ENCODE measurements around the gene LRRC28.
A peak's percentile ranks its signal among the peaks of the same experiment; 100 is the strongest.
"Not testable (repeated sequence)": the region's sequence is repeated elsewhere in the genome, so short reads cannot be mapped to it uniquely, and the experiment has no call there.

Gene LRRC28

GRCh38 chr15:99213187-99213811 is 38.0 kb upstream of the LRRC28 start:
- H3K27me3 ChIP-seq (ENCODE audit: insufficient read depth, insufficient read length): no peaks in the 10 kb centered on the region
- H3K36me3 ChIP-seq (ENCODE audit: insufficient read depth, insufficient read length, low read length): peaks cover 32% of the 10 kb centered on the region
- peak; percentile 36 for DNase-seq (ENCODE audit: low read depth, low spot score)
- H3K9ac ChIP-seq (ENCODE audit: insufficient read length, low read depth): no peak overlapping the region
- H3K9me3 ChIP-seq (ENCODE audit: insufficient read depth, low read length): no peaks in the 10 kb centered on the region
- H3K4me3 ChIP-seq (ENCODE audit: insufficient read length, low read depth): no peak overlapping the region
- H3K4me1 ChIP-seq (ENCODE audit: insufficient read depth, insufficient read length): peaks cover 5% of the 10 kb centered on the region
- TF ChIP-seq SUZ12 (IDR thresholded peaks at IDR 0.05; ENCODE audit: extremely low read depth, insufficient read depth, insufficient read length) (no peak), YY1 (IDR thresholded peaks at IDR 0.05; ENCODE audit: insufficient read depth, insufficient read length) (no peak), ZNF274 (IDR thresholded peaks at IDR 0.05; ENCODE audit: low read depth, low read length) (no peak)

GRCh38 chr15:99224372-99225214 is 26.7 kb upstream of the LRRC28 start:
- Histone ChIP-seq H3K4me1 (ENCODE audit: insufficient read depth, insufficient read length) (peaks cover 4% of the 10 kb centered on the region), H3K4me3 (ENCODE audit: insufficient read length, low read depth) (no peak overlapping the region), H3K27me3 (ENCODE audit: insufficient read depth, insufficient read length) (no peaks in the 10 kb centered on the region), H3K9ac (ENCODE audit: insufficient read length, low read depth) (no peak overlapping the region), H3K36me3 (ENCODE audit: insufficient read depth, insufficient read length, low read length) (peaks cover 72% of the 10 kb centered on the region), H3K9me3 (ENCODE audit: insufficient read depth, low read length) (no peaks in the 10 kb centered on the region)
- TF ChIP-seq SUZ12 (IDR thresholded peaks at IDR 0.05; ENCODE audit: extremely low read depth, insufficient read depth, insufficient read length) (no peak), YY1 (IDR thresholded peaks at IDR 0.05; ENCODE audit: insufficient read depth, insufficient read length) (no peak), ZNF274 (IDR thresholded peaks at IDR 0.05; ENCODE audit: low read depth, low read length) (no peak)
- no peak for DNase-seq (ENCODE audit: low read depth, low spot score)

GRCh38 chr15:99226802-99227201 is 24.5 kb upstream of the LRRC28 start:
- DNase-seq (ENCODE audit: low read depth, low spot score): no peak
- H3K36me3 ChIP-seq (ENCODE audit: insufficient read depth, insufficient read length, low read length): peaks cover 51% of the 10 kb centered on the region
- H3K4me1 ChIP-seq (ENCODE audit: insufficient read depth, insufficient read length): peaks cover 4% of the 10 kb centered on the region
- TF ChIP-seq YY1 (IDR thresholded peaks at IDR 0.05; ENCODE audit: insufficient read depth, insufficient read length): no peak
- TF ChIP-seq ZNF274 (IDR thresholded peaks at IDR 0.05; ENCODE audit: low read depth, low read length): no peak
- no peak for TF ChIP-seq SUZ12 (IDR thresholded peaks at IDR 0.05; ENCODE audit: extremely low read depth, insufficient read depth, insufficient read length)
- no peaks in the 10 kb centered on the region for H3K9me3 ChIP-seq (ENCODE audit: insufficient read depth, low read length)
- H3K4me3 ChIP-seq (ENCODE audit: insufficient read length, low read depth): no peak overlapping the region
- H3K27me3 ChIP-seq (ENCODE audit: insufficient read depth, insufficient read length): no peaks in the 10 kb centered on the region
- H3K9ac ChIP-seq (ENCODE audit: insufficient read length, low read depth): no peak overlapping the region

GRCh38 chr15:99228120-99228770 is 23.0 kb upstream of the LRRC28 start:
- no peak for DNase-seq (ENCODE audit: low read depth, low spot score)
- Histone ChIP-seq H3K9me3 (ENCODE audit: insufficient read depth, low read length) (0 out of 2 replicates have a peak, but pooled peaks cover 6% of the 10 kb centered on the region), H3K4me3 (ENCODE audit: insufficient read length, low read depth) (no peak overlapping the region), H3K27me3 (ENCODE audit: insufficient read depth, insufficient read length) (no peaks in the 10 kb centered on the region), H3K4me1 (ENCODE audit: insufficient read depth, insufficient read length) (peaks cover 4% of the 10 kb centered on the region), H3K9ac (ENCODE audit: insufficient read length, low read depth) (no peak overlapping the region), H3K36me3 (ENCODE audit: insufficient read depth, insufficient read length, low read length) (peaks cover 39% of the 10 kb centered on the region)
- TF ChIP-seq YY1 (IDR thresholded peaks at IDR 0.05; ENCODE audit: insufficient read depth, insufficient read length): no peak
- no peak for TF ChIP-seq ZNF274 (IDR thresholded peaks at IDR 0.05; ENCODE audit: low read depth, low read length)
- TF ChIP-seq SUZ12 (IDR thresholded peaks at IDR 0.05; ENCODE audit: extremely low read depth, insufficient read depth, insufficient read length): no peak

GRCh38 chr15:99230867-99231266 is 20.4 kb upstream of the LRRC28 start:
- TF ChIP-seq ZNF274 (IDR thresholded peaks at IDR 0.05; ENCODE audit: low read depth, low read length) (no peak), YY1 (IDR thresholded peaks at IDR 0.05; ENCODE audit: insufficient read depth, insufficient read length) (no peak), SUZ12 (IDR thresholded peaks at IDR 0.05; ENCODE audit: extremely low read depth, insufficient read depth, insufficient read length) (no peak)
- Histone ChIP-seq H3K4me3 (ENCODE audit: insufficient read length, low read depth) (no peak overlapping the region), H3K36me3 (ENCODE audit: insufficient read depth, insufficient read length, low read length) (peaks cover 19% of the 10 kb centered on the region), H3K27me3 (ENCODE audit: insufficient read depth, insufficient read length) (no peaks in the 10 kb centered on the region), H3K4me1 (ENCODE audit: insufficient read depth, insufficient read length) (peaks cover 4% of the 10 kb centered on the region), H3K9ac (ENCODE audit: insufficient read length, low read depth) (no peak overlapping the region), H3K9me3 (ENCODE audit: insufficient read depth, low read length) (0 out of 2 replicates have a peak, but pooled peaks cover 6% of the 10 kb centered on the region)
- no peak for DNase-seq (ENCODE audit: low read depth, low spot score)

- H3K36me3 ChIP-seq (ENCODE audit: insufficient read depth, insufficient read length, low read length): peaks cover 17% of the 10 kb centered on the region
- DNase-seq (ENCODE audit: low read depth, low spot score): no peak
- TF ChIP-seq YY1 (IDR thresholded peaks at IDR 0.05; ENCODE audit: insufficient read depth, insufficient read length) (no peak), ZNF274 (IDR thresholded peaks at IDR 0.05; ENCODE audit: low read depth, low read length) (no peak), SUZ12 (IDR thresholded peaks at IDR 0.05; ENCODE audit: extremely low read depth, insufficient read depth, insufficient read length) (no peak)
Observed at GRCh38 chr15:99232740-99233139, 18.5 kb upstream of the LRRC28 start.

GRCh38 chr15:99234160-99234559 is 17.1 kb upstream of the LRRC28 start:
- not testable (repeated sequence) for H3K9ac ChIP-seq (ENCODE audit: insufficient read length, low read depth); H3K9me3 ChIP-seq (ENCODE audit: insufficient read depth, low read length); H3K27me3 ChIP-seq (ENCODE audit: insufficient read depth, insufficient read length); H3K36me3 ChIP-seq (ENCODE audit: insufficient read depth, insufficient read length, low read length); DNase-seq (ENCODE audit: low read depth, low spot score); H3K4me1 ChIP-seq (ENCODE audit: insufficient read depth, insufficient read length); H3K4me3 ChIP-seq (ENCODE audit: insufficient read length, low read depth)

More at GRCh38 chr15:99232740-99233139, 18.5 kb upstream of the LRRC28 start:
- 0 out of 2 replicates have a peak, but pooled peaks cover 6% of the 10 kb centered on the region for H3K9me3 ChIP-seq (ENCODE audit: insufficient read depth, low read length)
- H3K4me1 ChIP-seq (ENCODE audit: insufficient read depth, insufficient read length): peaks cover under 1% of the 10 kb centered on the region
- H3K4me3 ChIP-seq (ENCODE audit: insufficient read length, low read depth): no peak overlapping the region
- H3K9ac ChIP-seq (ENCODE audit: insufficient read length, low read depth): no peak overlapping the region
- H3K27me3 ChIP-seq (ENCODE audit: insufficient read depth, insufficient read length): no peaks in the 10 kb centered on the region

Data from NT2/D1 (cell line).